Uterus (tissue), 4 donors: ENCODE results near the gene RAPGEF5. TPM values are rescaled to one million over a fixed set of nuclear protein-coding genes. Genes with fewer than 3 reads are reported as not detected.

Source experiments
- DNase-seq, 2 donors: peaks; one replicate each; pipeline ENCODE4 v3.0.0-alpha.2; 2019 to 2020
- H3K27ac ChIP-seq, 2 donors: fragments of 200-600 bp; sonication (generic); 1 replicate in 1 of 2; 2 replicates in 1 of 2; pipeline ENCODE4 v1.5.1; 2016 to 2018
- H3K27me3 ChIP-seq, 2 donors: fragments of 200-600 bp; sonication (generic); one replicate each; pipeline ENCODE4 v1.5.1; 2018 to 2019; ENCODE audit warnings: control low read depth in 1 of 2
- H3K36me3 ChIP-seq, 2 donors: fragments of 200-600 bp; sonication (generic); one replicate each; pipeline ENCODE4 v1.5.1; 2019; ENCODE audit warnings: control low read depth in 1 of 2
- H3K4me1 ChIP-seq, 2 donors: fragments of 200-600 bp; sonication (generic); one replicate each; pipeline ENCODE4 v1.5.1; 2018 to 2019; ENCODE audit warnings: control low read depth in 1 of 2
- H3K4me3 ChIP-seq, 2 donors: fragments of 200-600 bp; sonication (generic); 1 replicate in 1 of 2; 2 replicates in 1 of 2; pipeline ENCODE4 v1.5.1; 2018 to 2019; ENCODE audit warnings: mild to moderate bottlenecking in 1 of 2
- H3K9me3 ChIP-seq, 2 donors: fragments of 200-600 bp; sonication (generic); one replicate each; pipeline ENCODE4 v1.5.1; 2019; ENCODE audit warnings: control low read depth in 1 of 2
- CTCF ChIP-seq, 4 experiments: fragments of 200-600 bp in 2 of 4; fragments of 450-650 bp in 2 of 4; sonication (generic) in 2 of 4; IDR thresholded peaks; one replicate each; pipeline ENCODE4 v1.5.1; 2016 to 2019; ENCODE audit warnings: antibody characterized with exemption in 4 of 4, mild to moderate bottlenecking in 2 of 4, moderate library complexity in 1 of 4
- POLR2A ChIP-seq, 2 donors: fragments of 450-650 bp; IDR thresholded peaks; one replicate each; pipeline ENCODE4 v1.6.1; 2016; ENCODE audit warnings: antibody characterized with exemption in 2 of 2, mild to moderate bottlenecking in 1 of 2, moderate library complexity in 1 of 2
- intact Hi-C: fragments of 100-400 bp; cut with DNase I; formaldehyde crosslinking; loops from one replicate; pipeline ENCODE4 v1.15.1; 2023; ENCODE audit warnings: low total_unique reads
- total RNA-seq, 4 donors: library from RNA; depleted of rRNA in 3 of 4; stranded (reverse); fragments of >200 nt in 3 of 4; gene quantifications; one replicate each; pipeline versions ENCODE4 v1.1.0 to v1.2.4, GENCODE V29; 2014 to 2023
- donor health status: DM: yes; HTN: yes; CAD: no.

The RAPGEF5 gene
- total RNA-seq, 4 donors from 2014 or later = 44.7 to 124 (median 55.1) TPM

GRCh38 chr7:22166928-22167327 lies 190.0 kb downstream of the RAPGEF5 start:
- no peaks in the 10 kb centered on the region for H3K27me3 ChIP-seq

GRCh38 chr7:22159341-22159740 lies 197.6 kb downstream of the RAPGEF5 start:
- no peaks in the 10 kb centered on the region for H3K36me3 ChIP-seq
- H3K27ac ChIP-seq = no peak overlapping the region
- TF ChIP-seq POLR2A (IDR thresholded peaks at IDR 0.05) = no peak
- no peak for TF ChIP-seq CTCF (IDR thresholded peaks at IDR 0.05)
- intact Hi-C loops = no loop called here
- no peak overlapping the region for H3K4me3 ChIP-seq
- no peak for DNase-seq
- no peaks in the 10 kb centered on the region for H3K27me3 ChIP-seq
- H3K9me3 ChIP-seq = no peaks in the 10 kb centered on the region
- no peaks in the 10 kb centered on the region for H3K4me1 ChIP-seq

More at GRCh38 chr7:22166928-22167327, 190.0 kb downstream of the RAPGEF5 start:
- intact Hi-C loops = no loop called here
- no peaks in the 10 kb centered on the region for H3K36me3 ChIP-seq
- no peaks in the 10 kb centered on the region for H3K9me3 ChIP-seq
- DNase-seq = no peak
- no peak for TF ChIP-seq POLR2A (IDR thresholded peaks at IDR 0.05)
- no peak for TF ChIP-seq CTCF (IDR thresholded peaks at IDR 0.05)
- H3K27ac ChIP-seq = no peak overlapping the region
- H3K4me1 ChIP-seq = no peaks in the 10 kb centered on the region
- no peak overlapping the region for H3K4me3 ChIP-seq

GRCh38 chr7:22157552-22157951 lies 199.4 kb downstream of the RAPGEF5 start:
- no peaks in the 10 kb centered on the region for H3K27me3 ChIP-seq
- intact Hi-C loops = no loop called here
- H3K27ac ChIP-seq = no peak overlapping the region
- no peak for TF ChIP-seq POLR2A (IDR thresholded peaks at IDR 0.05)
- no peak for TF ChIP-seq CTCF (IDR thresholded peaks at IDR 0.05)
- H3K4me3 ChIP-seq = no peak overlapping the region
- H3K9me3 ChIP-seq = no peaks in the 10 kb centered on the region
- H3K4me1 ChIP-seq = no peaks in the 10 kb centered on the region
- H3K36me3 ChIP-seq = no peaks in the 10 kb centered on the region
- no peak for DNase-seq

GRCh38 chr7:22156205-22156604 lies 200.7 kb downstream of the RAPGEF5 start:
- Histone ChIP-seq H3K9me3 (no peaks in the 10 kb centered on the region), H3K36me3 (no peaks in the 10 kb centered on the region), H3K27me3 (no peaks in the 10 kb centered on the region), H3K27ac (no peak overlapping the region), H3K4me1 (no peaks in the 10 kb centered on the region), H3K4me3 (no peak overlapping the region)
- TF ChIP-seq CTCF (IDR thresholded peaks at IDR 0.05) (no peak), POLR2A (IDR thresholded peaks at IDR 0.05) (no peak)
- intact Hi-C loops = no loop called here
- no peak for DNase-seq

GRCh38 chr7:22154143-22154529 lies 202.8 kb downstream of the RAPGEF5 start:
- Histone ChIP-seq H3K4me1 (no peaks in the 10 kb centered on the region), H3K9me3 (no peaks in the 10 kb centered on the region), H3K27ac (no peak overlapping the region), H3K27me3 (no peaks in the 10 kb centered on the region), H3K36me3 (no peaks in the 10 kb centered on the region), H3K4me3 (no peak overlapping the region)
- intact Hi-C loops = no loop called here
- DNase-seq = no peak
- TF ChIP-seq POLR2A (IDR thresholded peaks at IDR 0.05) (no peak), CTCF (IDR thresholded peaks at IDR 0.05) (no peak)
